ENCODE results near the gene BOC. TPM values are rescaled to one million over a fixed set of nuclear protein-coding genes. Genes with fewer than 3 reads are reported as not detected.

BOC gene
- total and polyA plus RNA-seq, 2 experiments from 2014 or later: 2.1 to 4.1 TPM

DNA sequence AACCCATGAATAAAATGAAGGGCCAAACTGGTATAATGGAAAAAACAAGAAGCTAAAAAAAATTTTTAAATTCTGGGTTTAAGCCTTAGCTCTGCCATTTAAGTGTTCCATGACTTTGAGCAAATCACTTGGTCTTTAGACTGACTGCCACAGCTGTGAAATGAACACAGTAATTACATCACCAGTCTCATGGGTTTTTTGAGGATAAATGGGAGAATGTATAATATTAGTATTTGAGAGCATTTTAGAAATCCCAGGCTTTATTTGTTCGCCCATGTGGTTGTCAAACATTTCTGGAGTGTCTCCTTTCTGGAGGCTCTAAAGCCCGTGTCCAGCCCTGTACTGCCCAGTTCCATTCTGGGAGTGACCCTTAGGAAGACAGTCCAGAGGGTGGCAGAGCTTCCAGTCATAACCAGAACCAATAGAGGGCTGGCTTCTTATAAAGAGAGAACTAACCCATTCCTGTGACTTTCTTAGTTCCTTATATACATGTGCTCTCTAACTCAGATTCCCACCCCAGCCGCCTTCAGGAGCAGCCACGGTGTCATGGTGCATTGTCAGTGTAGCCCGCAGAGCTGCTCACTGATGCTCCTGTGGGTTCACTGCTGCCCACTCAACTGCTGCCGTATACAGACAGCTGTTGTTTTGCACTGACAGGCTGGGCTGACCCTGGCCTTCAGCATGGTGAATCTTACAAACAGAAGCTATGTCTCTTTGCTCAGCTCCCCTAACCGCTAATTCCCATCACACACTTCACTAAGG lies 44.7 kb downstream of the BOC start (continued):
- TF ChIP-seq, protein P1, sequence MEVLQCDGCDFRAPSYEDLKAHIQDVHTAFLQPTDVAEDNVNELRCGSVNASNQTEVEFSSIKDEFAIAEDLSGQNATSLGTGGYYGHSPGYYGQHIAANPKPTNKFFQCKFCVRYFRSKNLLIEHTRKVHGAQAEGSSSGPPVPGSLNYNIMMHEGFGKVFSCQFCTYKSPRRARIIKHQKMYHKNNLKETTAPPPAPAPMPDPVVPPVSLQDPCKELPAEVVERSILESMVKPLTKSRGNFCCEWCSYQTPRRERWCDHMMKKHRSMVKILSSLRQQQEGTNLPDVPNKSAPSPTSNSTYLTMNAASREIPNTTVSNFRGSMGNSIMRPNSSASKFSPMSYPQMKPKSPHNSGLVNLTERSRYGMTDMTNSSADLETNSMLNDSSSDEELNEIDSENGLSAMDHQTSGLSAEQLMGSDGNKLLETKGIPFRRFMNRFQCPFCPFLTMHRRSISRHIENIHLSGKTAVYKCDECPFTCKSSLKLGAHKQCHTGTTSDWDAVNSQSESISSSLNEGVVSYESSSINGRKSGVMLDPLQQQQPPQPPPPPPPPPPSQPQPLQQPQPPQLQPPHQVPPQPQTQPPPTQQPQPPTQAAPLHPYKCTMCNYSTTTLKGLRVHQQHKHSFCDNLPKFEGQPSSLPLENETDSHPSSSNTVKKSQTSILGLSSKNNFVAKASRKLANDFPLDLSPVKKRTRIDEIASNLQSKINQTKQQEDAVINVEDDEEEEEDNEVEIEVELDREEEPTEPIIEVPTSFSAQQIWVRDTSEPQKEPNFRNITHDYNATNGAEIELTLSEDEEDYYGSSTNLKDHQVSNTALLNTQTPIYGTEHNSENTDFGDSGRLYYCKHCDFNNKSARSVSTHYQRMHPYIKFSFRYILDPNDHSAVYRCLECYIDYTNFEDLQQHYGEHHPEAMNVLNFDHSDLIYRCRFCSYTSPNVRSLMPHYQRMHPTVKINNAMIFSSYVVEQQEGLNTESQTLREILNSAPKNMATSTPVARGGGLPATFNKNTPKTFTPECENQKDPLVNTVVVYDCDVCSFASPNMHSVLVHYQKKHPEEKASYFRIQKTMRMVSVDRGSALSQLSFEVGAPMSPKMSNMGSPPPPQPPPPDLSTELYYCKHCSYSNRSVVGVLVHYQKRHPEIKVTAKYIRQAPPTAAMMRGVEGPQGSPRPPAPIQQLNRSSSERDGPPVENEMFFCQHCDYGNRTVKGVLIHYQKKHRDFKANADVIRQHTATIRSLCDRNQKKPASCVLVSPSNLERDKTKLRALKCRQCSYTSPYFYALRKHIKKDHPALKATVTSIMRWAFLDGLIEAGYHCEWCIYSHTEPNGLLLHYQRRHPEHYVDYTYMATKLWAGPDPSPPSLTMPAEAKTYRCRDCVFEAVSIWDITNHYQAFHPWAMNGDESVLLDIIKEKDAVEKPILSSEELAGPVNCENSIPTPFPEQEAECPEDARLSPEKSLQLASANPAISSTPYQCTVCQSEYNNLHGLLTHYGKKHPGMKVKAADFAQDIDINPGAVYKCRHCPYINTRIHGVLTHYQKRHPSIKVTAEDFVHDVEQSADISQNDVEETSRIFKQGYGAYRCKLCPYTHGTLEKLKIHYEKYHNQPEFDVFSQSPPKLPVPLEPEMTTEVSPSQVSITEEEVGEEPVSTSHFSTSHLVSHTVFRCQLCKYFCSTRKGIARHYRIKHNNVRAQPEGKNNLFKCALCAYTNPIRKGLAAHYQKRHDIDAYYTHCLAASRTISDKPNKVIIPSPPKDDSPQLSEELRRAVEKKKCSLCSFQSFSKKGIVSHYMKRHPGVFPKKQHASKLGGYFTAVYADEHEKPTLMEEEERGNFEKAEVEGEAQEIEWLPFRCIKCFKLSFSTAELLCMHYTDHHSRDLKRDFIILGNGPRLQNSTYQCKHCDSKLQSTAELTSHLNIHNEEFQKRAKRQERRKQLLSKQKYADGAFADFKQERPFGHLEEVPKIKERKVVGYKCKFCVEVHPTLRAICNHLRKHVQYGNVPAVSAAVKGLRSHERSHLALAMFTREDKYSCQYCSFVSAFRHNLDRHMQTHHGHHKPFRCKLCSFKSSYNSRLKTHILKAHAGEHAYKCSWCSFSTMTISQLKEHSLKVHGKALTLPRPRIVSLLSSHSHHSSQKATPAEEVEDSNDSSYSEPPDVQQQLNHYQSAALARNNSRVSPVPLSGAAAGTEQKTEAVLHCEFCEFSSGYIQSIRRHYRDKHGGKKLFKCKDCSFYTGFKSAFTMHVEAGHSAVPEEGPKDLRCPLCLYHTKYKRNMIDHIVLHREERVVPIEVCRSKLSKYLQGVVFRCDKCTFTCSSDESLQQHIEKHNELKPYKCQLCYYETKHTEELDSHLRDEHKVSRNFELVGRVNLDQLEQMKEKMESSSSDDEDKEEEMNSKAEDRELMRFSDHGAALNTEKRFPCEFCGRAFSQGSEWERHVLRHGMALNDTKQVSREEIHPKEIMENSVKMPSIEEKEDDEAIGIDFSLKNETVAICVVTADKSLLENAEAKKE (CRISPR knock-in tag; IDR thresholded peaks at IDR 0.05): no peak
- TF ChIP-seq, protein P2, sequence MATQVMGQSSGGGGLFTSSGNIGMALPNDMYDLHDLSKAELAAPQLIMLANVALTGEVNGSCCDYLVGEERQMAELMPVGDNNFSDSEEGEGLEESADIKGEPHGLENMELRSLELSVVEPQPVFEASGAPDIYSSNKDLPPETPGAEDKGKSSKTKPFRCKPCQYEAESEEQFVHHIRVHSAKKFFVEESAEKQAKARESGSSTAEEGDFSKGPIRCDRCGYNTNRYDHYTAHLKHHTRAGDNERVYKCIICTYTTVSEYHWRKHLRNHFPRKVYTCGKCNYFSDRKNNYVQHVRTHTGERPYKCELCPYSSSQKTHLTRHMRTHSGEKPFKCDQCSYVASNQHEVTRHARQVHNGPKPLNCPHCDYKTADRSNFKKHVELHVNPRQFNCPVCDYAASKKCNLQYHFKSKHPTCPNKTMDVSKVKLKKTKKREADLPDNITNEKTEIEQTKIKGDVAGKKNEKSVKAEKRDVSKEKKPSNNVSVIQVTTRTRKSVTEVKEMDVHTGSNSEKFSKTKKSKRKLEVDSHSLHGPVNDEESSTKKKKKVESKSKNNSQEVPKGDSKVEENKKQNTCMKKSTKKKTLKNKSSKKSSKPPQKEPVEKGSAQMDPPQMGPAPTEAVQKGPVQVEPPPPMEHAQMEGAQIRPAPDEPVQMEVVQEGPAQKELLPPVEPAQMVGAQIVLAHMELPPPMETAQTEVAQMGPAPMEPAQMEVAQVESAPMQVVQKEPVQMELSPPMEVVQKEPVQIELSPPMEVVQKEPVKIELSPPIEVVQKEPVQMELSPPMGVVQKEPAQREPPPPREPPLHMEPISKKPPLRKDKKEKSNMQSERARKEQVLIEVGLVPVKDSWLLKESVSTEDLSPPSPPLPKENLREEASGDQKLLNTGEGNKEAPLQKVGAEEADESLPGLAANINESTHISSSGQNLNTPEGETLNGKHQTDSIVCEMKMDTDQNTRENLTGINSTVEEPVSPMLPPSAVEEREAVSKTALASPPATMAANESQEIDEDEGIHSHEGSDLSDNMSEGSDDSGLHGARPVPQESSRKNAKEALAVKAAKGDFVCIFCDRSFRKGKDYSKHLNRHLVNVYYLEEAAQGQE (IDR thresholded peaks at IDR 0.05; ENCODE audit: unreplicated experiment): no peak
- TF ChIP-seq JUNB (IDR thresholded peaks at IDR 0.05; ENCODE audit: unreplicated experiment): no peak
- no peak for TF ChIP-seq STAT1 (IDR thresholded peaks at IDR 0.05; ENCODE audit: unreplicated experiment)

DNA sequence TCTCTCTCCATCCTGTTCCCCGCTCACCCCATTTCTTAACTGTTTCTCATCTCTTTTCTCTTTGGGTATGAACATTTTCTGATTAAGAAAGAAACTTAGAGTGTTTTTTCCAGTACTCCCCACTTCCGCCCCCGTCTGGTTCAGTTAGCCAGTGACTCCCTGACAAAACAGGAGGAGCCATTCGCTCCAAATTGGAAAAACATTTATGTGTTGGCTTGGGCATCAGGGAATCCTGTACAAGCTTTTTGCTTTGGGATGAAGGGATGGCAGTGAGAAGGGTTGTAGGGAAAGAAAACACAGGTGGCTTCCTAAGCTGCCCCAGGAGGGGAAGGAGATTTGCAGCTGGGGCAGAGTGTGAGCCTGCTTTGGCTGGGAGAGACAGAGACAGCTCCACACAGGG lies 47.0 kb downstream of the BOC start:
- Histone ChIP-seq H3K4me1 (ENCODE audit: insufficient read depth) (peaks cover 5% of the 10 kb centered on the region; the same call in 1 of the 2 replicates), H2AFZ (no peak overlapping the region), H3K9me2 (ENCODE audit: insufficient read depth) (no peaks in the 10 kb centered on the region), H3K27ac (ENCODE audit: low read depth) (no peak overlapping the region), H3F3A (replicated peaks; ENCODE audit: low read depth) (no peaks in the 10 kb centered on the region), H3K4me3 (no peak overlapping the region), H3K27me3 (ENCODE audit: insufficient read depth) (no peaks in the 10 kb centered on the region), H4K20me1 (replicated peaks; ENCODE audit: insufficient read depth) (no peaks in the 10 kb centered on the region), H3K36me3 (ENCODE audit: insufficient read depth) (no peaks in the 10 kb centered on the region), H3K79me2 (replicated peaks; ENCODE audit: insufficient read depth) (no peaks in the 10 kb centered on the region), H3K4me2 (no peak overlapping the region)
- no peak for ATAC-seq
- Mint-ChIP-seq H3K4me1 (peaks cover 30% of the 10 kb centered on the region), H3K27me3 (ENCODE audit: insufficient read depth, low read depth, poor library complexity) (no peaks in the 10 kb centered on the region), H3K4me3 (no peak overlapping the region), H3K27ac (no peak overlapping the region), H3K9me3 (no peaks in the 10 kb centered on the region), H3K36me3 (ENCODE audit: low read depth) (no peaks in the 10 kb centered on the region)
- TF ChIP-seq POLR2AphosphoS5 (IDR thresholded peaks at IDR 0.05; ENCODE audit: low read depth): no peak
- no peak for TF ChIP-seq NANOG (IDR thresholded peaks at IDR 0.05; ENCODE audit: borderline replicate concordance)
- TF ChIP-seq, protein P3, sequence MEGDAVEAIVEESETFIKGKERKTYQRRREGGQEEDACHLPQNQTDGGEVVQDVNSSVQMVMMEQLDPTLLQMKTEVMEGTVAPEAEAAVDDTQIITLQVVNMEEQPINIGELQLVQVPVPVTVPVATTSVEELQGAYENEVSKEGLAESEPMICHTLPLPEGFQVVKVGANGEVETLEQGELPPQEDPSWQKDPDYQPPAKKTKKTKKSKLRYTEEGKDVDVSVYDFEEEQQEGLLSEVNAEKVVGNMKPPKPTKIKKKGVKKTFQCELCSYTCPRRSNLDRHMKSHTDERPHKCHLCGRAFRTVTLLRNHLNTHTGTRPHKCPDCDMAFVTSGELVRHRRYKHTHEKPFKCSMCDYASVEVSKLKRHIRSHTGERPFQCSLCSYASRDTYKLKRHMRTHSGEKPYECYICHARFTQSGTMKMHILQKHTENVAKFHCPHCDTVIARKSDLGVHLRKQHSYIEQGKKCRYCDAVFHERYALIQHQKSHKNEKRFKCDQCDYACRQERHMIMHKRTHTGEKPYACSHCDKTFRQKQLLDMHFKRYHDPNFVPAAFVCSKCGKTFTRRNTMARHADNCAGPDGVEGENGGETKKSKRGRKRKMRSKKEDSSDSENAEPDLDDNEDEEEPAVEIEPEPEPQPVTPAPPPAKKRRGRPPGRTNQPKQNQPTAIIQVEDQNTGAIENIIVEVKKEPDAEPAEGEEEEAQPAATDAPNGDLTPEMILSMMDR (conservative IDR thresholded peaks at IDR 0.05; ENCODE audit: low read depth in 2 of 2): peak; percentile 38 to 41
- TF ChIP-seq, protein P2 (IDR thresholded peaks at IDR 0.05; ENCODE audit: unreplicated experiment): no peak
- TF ChIP-seq STAT1 (IDR thresholded peaks at IDR 0.05; ENCODE audit: unreplicated experiment): no peak
- DNase-seq (ENCODE audit: low spot score): peak; percentile 27
